OCI-LY3 (cell line): ENCODE results near the gene NLRP3.

Experiments
- CTCF ChIP-seq: fragments of 200-600, 300-600 bp; sonication (generic); IDR thresholded peaks from 2 replicates; pipeline ENCODE4 v1.5.1; 2014; ENCODE audit warnings: antibody characterized with exemption, low read length, low read depth
- EZH2phosphoT487 ChIP-seq: fragments of 200-600 bp; shearing (Covaris generic); IDR thresholded peaks from 2 replicates; pipeline ENCODE4 v1.6.1; 2018; ENCODE audit warnings: antibody characterized with exemption, mixed run types, low read depth

GRCh38 chr1:247408100-247408499 is 7.9 kb upstream of the NLRP3 start:
- no peak for TF ChIP-seq CTCF
- TF ChIP-seq EZH2phosphoT487, result no peak
